Peyer's patch (tissue), 4 donors: ENCODE results near the gene PRICKLE2. TPM values are rescaled to one million over a fixed set of nuclear protein-coding genes. Genes with fewer than 3 reads are reported as not detected.

Experiments used
- DNase-seq, 3 donors: peaks; one replicate each; pipeline ENCODE4 v3.0.0-alpha.2; 2017 to 2019
- H3K27ac ChIP-seq, 4 donors: fragments of 200-600 bp; sonication (generic); one replicate each; pipeline ENCODE4 v1.5.1; 2016 to 2019
- H3K27me3 ChIP-seq, 2 donors: fragments of 200-600 bp; sonication (generic); one replicate each; pipeline ENCODE4 v1.5.1; 2019
- H3K36me3 ChIP-seq, 3 donors: fragments of 200-600 bp; sonication (generic); one replicate each; pipeline ENCODE4 v1.5.1; 2016 to 2019
- H3K4me1 ChIP-seq, 4 donors: fragments of 200-600 bp; sonication (generic); one replicate each; pipeline ENCODE4 v1.5.1; 2016 to 2019
- H3K4me3 ChIP-seq, 4 donors: fragments of 200-600 bp; sonication (generic); 1 replicate in 3 of 4; 2 replicates in 1 of 4; pipeline ENCODE4 v1.5.1; 2016 to 2019; ENCODE audit warnings: mild to moderate bottlenecking in 1 of 4
- H3K9me3 ChIP-seq, 4 donors: fragments of 200-600 bp; sonication (generic); one replicate each; pipeline ENCODE4 v1.5.1; 2016 to 2019; ENCODE audit warnings: mild to moderate bottlenecking in 1 of 4
- POLR2A ChIP-seq, 2 donors: fragments of 450-650 bp; IDR thresholded peaks; one replicate each; pipeline ENCODE4 v1.5.1; 2017; ENCODE audit warnings: antibody characterized with exemption in 2 of 2, mild to moderate bottlenecking in 2 of 2, moderate library complexity in 2 of 2
- total RNA-seq, 4 donors: library from RNA; depleted of rRNA; stranded (reverse); fragments of >200 nt; gene quantifications; one replicate each; pipeline ENCODE4 v1.1.0, GENCODE V29; 2016
- TF ChIP-seq, protein P1 (sequence below), 6 experiments: fragments of 450-650 bp in 4 of 6; fragments of 200-600 bp in 2 of 6; sonication (generic) in 1 of 6; IDR thresholded peaks; one replicate each; pipeline ENCODE4 v1.5.1; 2017 to 2019; ENCODE audit warnings: antibody characterized with exemption in 6 of 6, mild to moderate bottlenecking in 3 of 6, moderate library complexity in 1 of 6

PRICKLE2 gene
- total RNA-seq, 4 donors from 2014 or later = 3.5 to 22.3 (median 11.8) TPM

DNA sequence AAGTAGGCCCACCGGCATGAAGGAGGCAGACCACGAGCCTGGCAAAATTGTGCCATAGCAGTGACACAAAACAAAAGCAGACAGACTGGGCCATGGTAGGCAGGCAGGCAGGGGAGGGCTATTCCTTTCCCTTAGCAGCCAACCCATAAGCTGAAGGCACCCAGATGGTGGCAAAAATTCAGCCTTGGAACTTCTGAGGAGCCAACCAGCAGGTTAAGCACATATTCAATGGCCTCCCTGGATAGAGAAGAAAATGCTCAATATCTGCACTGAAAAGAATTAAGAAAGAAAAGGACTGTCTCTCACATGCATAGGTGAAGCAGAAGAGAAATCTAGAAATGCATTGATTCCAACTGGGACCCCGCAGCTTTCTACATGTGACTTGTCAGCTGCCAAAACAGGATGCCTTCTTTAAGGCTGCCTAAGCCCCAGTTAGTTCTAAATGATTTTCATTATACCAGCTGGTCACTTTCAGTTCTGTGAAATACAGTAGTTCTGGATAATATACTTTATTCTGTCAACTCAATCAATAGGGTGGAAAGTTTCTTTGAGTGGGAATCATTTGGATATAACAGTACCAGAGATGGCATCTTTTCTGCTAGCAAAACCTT is 2.7 kb downstream of the PRICKLE2 start:
- no peak for DNase-seq
- H3K27me3 ChIP-seq = no peaks in the 10 kb centered on the region
- peaks cover 0 to 31% (median 0%) of the 10 kb centered on the region in 4 donors for H3K4me1 ChIP-seq
- no peak overlapping the region for H3K4me3 ChIP-seq
- H3K27ac ChIP-seq = peak overlapping the region in 1 of 4 donors; percentile 40
- no peaks in the 10 kb centered on the region for H3K36me3 ChIP-seq
- TF ChIP-seq, protein P1, sequence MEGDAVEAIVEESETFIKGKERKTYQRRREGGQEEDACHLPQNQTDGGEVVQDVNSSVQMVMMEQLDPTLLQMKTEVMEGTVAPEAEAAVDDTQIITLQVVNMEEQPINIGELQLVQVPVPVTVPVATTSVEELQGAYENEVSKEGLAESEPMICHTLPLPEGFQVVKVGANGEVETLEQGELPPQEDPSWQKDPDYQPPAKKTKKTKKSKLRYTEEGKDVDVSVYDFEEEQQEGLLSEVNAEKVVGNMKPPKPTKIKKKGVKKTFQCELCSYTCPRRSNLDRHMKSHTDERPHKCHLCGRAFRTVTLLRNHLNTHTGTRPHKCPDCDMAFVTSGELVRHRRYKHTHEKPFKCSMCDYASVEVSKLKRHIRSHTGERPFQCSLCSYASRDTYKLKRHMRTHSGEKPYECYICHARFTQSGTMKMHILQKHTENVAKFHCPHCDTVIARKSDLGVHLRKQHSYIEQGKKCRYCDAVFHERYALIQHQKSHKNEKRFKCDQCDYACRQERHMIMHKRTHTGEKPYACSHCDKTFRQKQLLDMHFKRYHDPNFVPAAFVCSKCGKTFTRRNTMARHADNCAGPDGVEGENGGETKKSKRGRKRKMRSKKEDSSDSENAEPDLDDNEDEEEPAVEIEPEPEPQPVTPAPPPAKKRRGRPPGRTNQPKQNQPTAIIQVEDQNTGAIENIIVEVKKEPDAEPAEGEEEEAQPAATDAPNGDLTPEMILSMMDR (IDR thresholded peaks at IDR 0.05) = no peak
- no peak for TF ChIP-seq POLR2A (IDR thresholded peaks at IDR 0.05)
- H3K9me3 ChIP-seq = no peaks in the 10 kb centered on the region

DNA sequence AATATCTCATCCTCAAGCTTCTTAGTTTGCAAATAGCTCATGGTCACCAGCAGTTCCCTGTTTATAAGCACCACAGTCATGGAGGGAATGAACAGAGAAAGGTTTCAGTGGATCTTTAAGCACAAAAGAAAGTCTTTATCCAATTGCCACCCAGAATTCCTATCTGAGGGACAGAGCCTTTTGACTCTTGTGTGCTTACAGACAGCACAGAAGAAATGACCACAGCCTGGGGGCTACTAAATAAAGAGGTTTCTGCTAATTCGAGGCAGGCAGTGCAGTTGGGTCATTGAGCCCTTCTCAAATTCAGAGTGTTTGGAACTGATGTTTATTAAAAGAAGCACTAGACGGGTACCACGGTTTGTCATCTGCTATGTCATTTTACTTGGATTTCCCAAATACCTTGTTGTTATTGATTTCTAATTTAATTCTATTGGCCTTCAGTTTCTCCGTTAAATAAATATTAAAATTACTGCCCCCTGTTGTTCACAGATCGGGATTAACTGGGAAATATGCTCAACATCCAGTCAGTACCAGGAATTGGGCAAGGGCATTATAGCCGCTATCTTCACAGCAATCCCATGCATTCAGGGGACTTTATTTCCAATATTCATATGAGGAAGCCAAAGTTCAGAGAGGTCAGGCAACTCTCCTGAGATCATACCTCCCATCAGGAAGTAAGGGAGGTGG is 3.6 kb downstream of the PRICKLE2 start:
- no peak overlapping the region for H3K4me3 ChIP-seq
- H3K4me1 ChIP-seq = peaks cover 0 to 37% (median 0%) of the 10 kb centered on the region in 4 donors
- H3K27ac ChIP-seq = peak overlapping the region in 1 of 4 donors; percentile 40
- no peaks in the 10 kb centered on the region for H3K9me3 ChIP-seq
- no peaks in the 10 kb centered on the region for H3K36me3 ChIP-seq
- no peaks in the 10 kb centered on the region for H3K27me3 ChIP-seq
- no peak for DNase-seq
- TF ChIP-seq POLR2A (IDR thresholded peaks at IDR 0.05) = no peak
- TF ChIP-seq, protein P1 (IDR thresholded peaks at IDR 0.05) = no peak

DNA sequence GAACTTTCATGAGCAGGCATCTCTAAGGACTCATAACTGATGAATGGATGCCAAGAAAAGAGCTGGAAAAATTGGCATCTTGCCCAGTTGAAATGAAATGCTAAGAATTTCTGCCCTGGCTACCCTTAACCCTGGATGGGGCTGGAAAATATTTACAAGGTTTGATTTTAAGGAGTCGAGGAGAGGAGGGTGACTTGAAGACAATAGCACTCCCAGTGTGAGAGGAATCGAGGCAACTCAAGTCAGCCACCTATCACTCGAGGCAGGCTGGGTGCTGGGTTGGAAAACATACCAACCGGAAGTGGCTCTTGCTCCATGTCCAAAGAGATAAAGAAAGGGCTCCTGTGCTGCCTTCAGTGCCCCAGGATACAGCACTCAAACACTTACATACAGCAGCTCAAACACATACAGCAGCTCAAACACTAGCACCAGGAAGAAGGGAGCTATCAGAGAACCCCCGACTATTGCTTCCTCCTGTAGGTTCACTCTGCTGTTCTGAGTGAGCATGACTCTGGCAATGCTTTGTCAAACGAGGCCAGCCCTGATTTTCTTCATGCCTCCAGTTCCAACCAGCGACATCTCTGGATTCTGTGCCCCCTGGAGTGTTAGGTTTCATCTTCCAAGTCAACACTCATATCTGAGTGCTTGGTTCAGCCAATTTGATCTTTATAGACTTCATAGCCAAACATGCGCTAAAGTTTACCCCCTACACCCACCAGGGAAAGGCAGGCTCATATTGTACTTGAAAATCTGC is 4.9 kb downstream of the PRICKLE2 start:
- no peak for DNase-seq
- no peaks in the 10 kb centered on the region for H3K27me3 ChIP-seq
- H3K27ac ChIP-seq = peak overlapping the region in 2 of 4 donors; percentile 46 to 73
- H3K4me3 ChIP-seq = no peak overlapping the region
- TF ChIP-seq POLR2A (IDR thresholded peaks at IDR 0.05) = no peak
- TF ChIP-seq, protein P1 (IDR thresholded peaks at IDR 0.05) = no peak
- no peaks in the 10 kb centered on the region for H3K36me3 ChIP-seq
- no peaks in the 10 kb centered on the region for H3K9me3 ChIP-seq
- H3K4me1 ChIP-seq = peaks cover 0 to 47% (median 0%) of the 10 kb centered on the region in 4 donors

DNA sequence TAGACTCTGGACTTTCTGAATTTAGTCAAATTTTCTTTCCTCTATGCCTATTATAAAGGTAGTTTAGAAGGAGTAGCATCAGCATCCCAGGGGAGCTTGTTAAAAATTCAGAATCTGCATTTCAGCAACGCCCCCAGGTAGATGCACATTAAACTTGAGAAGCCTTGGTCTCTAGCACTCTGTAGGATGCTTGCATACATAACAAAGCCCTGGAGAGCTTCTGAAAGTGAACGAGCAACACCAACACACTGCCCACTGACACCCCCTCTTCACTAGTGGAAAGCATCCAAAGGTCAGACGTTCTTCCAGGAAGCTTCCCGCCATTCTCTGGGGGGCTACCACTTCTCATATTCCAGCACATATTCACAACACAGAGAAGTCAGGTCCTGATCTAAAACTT is 6.5 kb downstream of the PRICKLE2 start:
- Histone ChIP-seq H3K36me3 (no peaks in the 10 kb centered on the region), H3K4me3 (no peak overlapping the region), H3K4me1 (peaks cover 0 to 37% (median 0%) of the 10 kb centered on the region in 4 donors), H3K27me3 (no peaks in the 10 kb centered on the region), H3K9me3 (no peaks in the 10 kb centered on the region), H3K27ac (peak overlapping the region in 1 of 4 donors; percentile 11)
- TF ChIP-seq, protein P1 (IDR thresholded peaks at IDR 0.05) = no peak
- TF ChIP-seq POLR2A (IDR thresholded peaks at IDR 0.05) = no peak
- DNase-seq = no peak

DNA sequence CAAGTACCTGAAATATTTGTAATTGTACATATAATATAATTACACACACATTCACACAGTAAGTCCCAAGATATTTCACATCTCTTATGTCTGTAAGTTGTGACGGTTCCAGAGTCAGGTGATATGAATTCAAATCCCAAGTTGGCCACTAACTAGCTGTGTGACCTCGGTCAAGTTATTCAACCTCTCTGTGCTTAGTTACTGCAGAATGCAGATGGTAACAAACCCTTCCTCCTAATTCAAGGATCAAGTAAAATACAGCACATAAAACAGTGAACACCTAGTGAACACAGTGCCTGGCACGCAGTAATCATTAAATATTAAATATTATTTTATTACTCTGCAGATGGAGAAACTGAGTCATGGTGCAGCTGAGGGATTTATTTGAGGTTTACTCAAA is 6.9 kb downstream of the PRICKLE2 start:
- Histone ChIP-seq H3K4me1 (peaks cover 0 to 37% (median 0%) of the 10 kb centered on the region in 4 donors), H3K27me3 (no peaks in the 10 kb centered on the region), H3K36me3 (no peaks in the 10 kb centered on the region), H3K9me3 (no peaks in the 10 kb centered on the region), H3K27ac (peak overlapping the region in 1 of 4 donors; percentile 11), H3K4me3 (no peak overlapping the region)
- TF ChIP-seq, protein P1 (IDR thresholded peaks at IDR 0.05) = no peak
- no peak for TF ChIP-seq POLR2A (IDR thresholded peaks at IDR 0.05)
- no peak for DNase-seq
